ENCODE data around the gene CD300LB. TPM values are rescaled to one million over a fixed set of nuclear protein-coding genes. Genes with fewer than 3 reads are reported as not detected.

Gene CD300LB
- total and polyA plus RNA-seq, 10 of the 15 experiments (the other 5 are each of a cell fraction or from before 2014, with no cell fraction given), result 0.08 to 0.57 (median 0.25) TPM; not detected in 4

DNA sequence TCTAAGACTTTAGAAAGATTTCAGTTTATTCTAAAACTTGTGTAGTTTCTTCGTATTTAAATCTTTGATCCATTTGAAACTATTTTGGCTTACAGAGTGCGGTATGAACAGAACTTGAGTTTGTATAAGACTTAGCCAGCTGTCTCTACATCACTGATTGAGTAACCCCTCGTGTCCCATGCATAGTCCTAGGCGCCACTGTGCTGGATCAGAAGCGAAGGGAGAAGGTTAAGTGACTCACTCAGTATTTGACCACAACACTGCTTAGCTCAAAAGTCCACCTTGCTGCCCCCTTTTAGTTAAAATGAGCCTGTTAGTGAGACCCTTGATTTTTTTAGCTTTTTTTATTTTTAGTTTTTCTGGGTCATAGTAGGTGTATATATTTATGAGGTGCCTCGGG is 28.4 kb downstream of the CD300LB start (continued):
- TF ChIP-seq CBFB (IDR thresholded peaks at IDR 0.05; ENCODE audit: low read depth), result no peak
- no peak for TF ChIP-seq ZNF384 (IDR thresholded peaks at IDR 0.05; ENCODE audit: borderline replicate concordance, low read depth, low read length)
- no peak for TF ChIP-seq NFIC (IDR thresholded peaks at IDR 0.05; ENCODE audit: low read depth, low read length)
- TF ChIP-seq ZNF24 (IDR thresholded peaks at IDR 0.05), result no peak
- no peak for TF ChIP-seq ZNF274 (IDR thresholded peaks at IDR 0.05; ENCODE audit: insufficient read depth, insufficient read length)
- TF ChIP-seq BACH1 (IDR thresholded peaks at IDR 0.05; ENCODE audit: borderline replicate concordance), result no peak
- TF ChIP-seq NR2C2 (IDR thresholded peaks at IDR 0.05; ENCODE audit: borderline replicate concordance, control insufficient read depth, insufficient read length, low read depth), result no peak
- TF ChIP-seq SKIL (IDR thresholded peaks at IDR 0.05; ENCODE audit: low read depth, poor library complexity, severe bottlenecking), result no peak

GRCh38 chr17:74499992-74500391 is 31.3 kb downstream of the CD300LB start:
- intact Hi-C loops (cut with micrococcal nuclease; ENCODE audit: unreplicated experiment), result no loop called here
- Histone ChIP-seq H3K9ac (ENCODE audit: control insufficient read depth, insufficient read depth, low read length) (no peak overlapping the region), H3K9me3 (replicated peaks; ENCODE audit: control insufficient read depth, insufficient read depth, low read length) (no peaks in the 10 kb centered on the region), H3K79me2 (ENCODE audit: control insufficient read depth, insufficient read depth, low read length) (no peaks in the 10 kb centered on the region), H4K20me1 (ENCODE audit: control insufficient read depth, insufficient read depth) (no peaks in the 10 kb centered on the region), H3K4me2 (ENCODE audit: control insufficient read depth, insufficient read depth) (no peak overlapping the region), H3K4me1 (ENCODE audit: control insufficient read depth, insufficient read depth, low read length) (no peaks in the 10 kb centered on the region), H3K27me3 (replicated peaks in 1 of 2; ENCODE audit: control insufficient read depth in 2 of 2, insufficient read depth in 2 of 2, low read length in 1 of 2) (no peaks in the 10 kb centered on the region), H3K27ac (ENCODE audit: control insufficient read depth, insufficient read depth) (no peak overlapping the region), H2AFZ (ENCODE audit: control insufficient read depth, low read depth, low read length) (no peak overlapping the region), H3K36me3 (ENCODE audit: control insufficient read depth in 2 of 2, insufficient read depth in 2 of 2, low read length in 1 of 2) (no peaks in the 10 kb centered on the region), H3K4me3 (no peak overlapping the region)
- DNase-seq (ENCODE audit: low read depth, low spot score), result no peak
- TF ChIP-seq, protein P1, sequence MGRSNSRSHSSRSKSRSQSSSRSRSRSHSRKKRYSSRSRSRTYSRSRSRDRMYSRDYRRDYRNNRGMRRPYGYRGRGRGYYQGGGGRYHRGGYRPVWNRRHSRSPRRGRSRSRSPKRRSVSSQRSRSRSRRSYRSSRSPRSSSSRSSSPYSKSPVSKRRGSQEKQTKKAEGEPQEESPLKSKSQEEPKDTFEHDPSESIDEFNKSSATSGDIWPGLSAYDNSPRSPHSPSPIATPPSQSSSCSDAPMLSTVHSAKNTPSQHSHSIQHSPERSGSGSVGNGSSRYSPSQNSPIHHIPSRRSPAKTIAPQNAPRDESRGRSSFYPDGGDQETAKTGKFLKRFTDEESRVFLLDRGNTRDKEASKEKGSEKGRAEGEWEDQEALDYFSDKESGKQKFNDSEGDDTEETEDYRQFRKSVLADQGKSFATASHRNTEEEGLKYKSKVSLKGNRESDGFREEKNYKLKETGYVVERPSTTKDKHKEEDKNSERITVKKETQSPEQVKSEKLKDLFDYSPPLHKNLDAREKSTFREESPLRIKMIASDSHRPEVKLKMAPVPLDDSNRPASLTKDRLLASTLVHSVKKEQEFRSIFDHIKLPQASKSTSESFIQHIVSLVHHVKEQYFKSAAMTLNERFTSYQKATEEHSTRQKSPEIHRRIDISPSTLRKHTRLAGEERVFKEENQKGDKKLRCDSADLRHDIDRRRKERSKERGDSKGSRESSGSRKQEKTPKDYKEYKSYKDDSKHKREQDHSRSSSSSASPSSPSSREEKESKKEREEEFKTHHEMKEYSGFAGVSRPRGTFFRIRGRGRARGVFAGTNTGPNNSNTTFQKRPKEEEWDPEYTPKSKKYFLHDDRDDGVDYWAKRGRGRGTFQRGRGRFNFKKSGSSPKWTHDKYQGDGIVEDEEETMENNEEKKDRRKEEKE (IDR thresholded peaks at IDR 0.05), result no peak
- TF ChIP-seq MLLT1 (IDR thresholded peaks at IDR 0.05), result no peak
- TF ChIP-seq PML (IDR thresholded peaks at IDR 0.05; ENCODE audit: low read length), result no peak
- ChIA-PET SMC1A (ENCODE audit: uncharacterized antibody, unreplicated experiment) (interaction anchor here (1.6 to 1.8 kb wide), 3 partner anchors 12 to 121 kb away, joined by 4 to 6 read pairs (median 5); no protein-coding TSS in a partner anchor), CTCF (interaction anchor here (0.5 to 4.2 kb wide), 7 partner anchors 8 to 121 kb away, joined by 3 to 15 read pairs (median 4); no protein-coding TSS in a partner anchor), POLR2A (interaction anchor here (1.3 to 2.3 kb wide), 2 partner anchors 31 to 33 kb away, joined by 3 to 5 read pairs; partner anchors contain the start of gene CD300LB), RAD21 (ENCODE audit: unreplicated experiment) (interaction anchor here (0.8 to 1.1 kb wide), 2 partner anchors 43 to 121 kb away, joined by 3 to 4 read pairs; no protein-coding TSS in a partner anchor)
- FAIRE-seq, result no peak
- 87% methylated on average over 3 of the region's 3 CpGs for WGBS (ENCODE audit: insufficient coverage, insufficient replicate concordance, low lambda C conversion rate, missing lambda C conversion rate)
- no peak for ATAC-seq
- in situ Hi-C loops (cut with MboI), result no loop called here
- BruUV-seq (replicated peaks), result no TSS peak

Measured in GM12878 (cell line).